Activated naive CD4-positive, alpha-beta T cell (primary cell): ENCODE results near the gene ATXN2.
"Not testable (repeated sequence)": the region's sequence is repeated elsewhere in the genome, so short reads cannot be mapped to it uniquely, and the experiment has no call there.

Experiments
- DNase-seq, 4 experiments: peaks; one replicate each; lab custom pipeline; 2025; lab: John Stamatoyannopoulos, UW

ATXN2 gene

DNA sequence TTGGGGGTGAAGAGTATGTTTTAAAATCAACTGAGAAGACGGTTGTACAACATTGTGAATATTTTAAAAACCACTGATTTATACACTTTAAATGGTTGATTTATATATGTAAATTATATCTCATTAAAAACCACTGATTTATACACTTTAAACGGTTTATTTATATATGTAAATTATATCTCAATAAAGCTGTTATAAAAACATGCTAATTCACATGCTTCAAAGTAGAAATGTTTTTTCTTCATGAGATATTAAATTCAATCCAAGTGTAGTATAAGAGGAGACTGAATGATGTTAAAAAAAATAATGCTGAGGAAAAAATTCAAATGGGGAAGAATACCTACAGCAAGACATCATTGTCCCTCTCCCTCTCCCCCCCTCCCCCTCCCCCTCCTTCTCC lies 92.9 kb downstream of the ATXN2 start:
- no peak for DNase-seq

DNA sequence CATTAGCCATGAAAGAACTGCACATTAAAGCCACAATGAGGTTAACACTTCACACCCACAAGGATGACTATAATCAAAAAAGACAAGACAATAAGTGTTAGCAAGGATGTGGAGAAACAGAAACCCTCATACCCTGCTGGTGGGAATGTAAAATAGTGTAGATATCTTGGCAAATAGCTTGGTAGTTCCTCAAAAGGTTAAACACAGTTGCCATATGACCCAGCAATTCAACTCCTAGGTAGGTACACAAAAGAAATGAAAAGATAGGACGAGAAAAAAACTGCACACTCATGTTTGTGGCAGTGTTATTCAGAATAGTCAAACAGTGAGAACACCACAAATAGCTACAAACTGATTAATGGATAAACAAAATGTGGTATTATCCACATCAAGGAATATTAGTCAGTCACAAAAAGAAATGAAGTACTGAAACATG lies 93.5 kb downstream of the ATXN2 start:
- DNase-seq: no peak

DNA sequence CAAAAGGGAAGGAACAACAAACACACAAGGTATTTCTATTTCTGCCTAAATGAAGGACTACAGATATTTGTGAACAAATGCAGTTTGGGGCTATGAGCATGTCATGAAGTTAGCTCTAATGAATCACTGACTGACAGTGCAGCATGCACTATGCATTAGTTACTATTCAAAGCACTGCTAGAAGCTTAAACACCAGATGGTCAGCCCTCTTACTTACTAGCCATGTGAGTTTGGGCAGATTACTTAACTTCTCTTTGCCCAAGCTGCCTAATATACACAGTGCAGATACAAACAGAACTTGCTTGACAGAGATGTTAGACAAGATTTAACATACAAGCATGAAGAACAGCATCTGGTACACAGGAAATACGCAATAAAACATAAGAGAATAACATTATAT lies 96.0 kb downstream of the ATXN2 start:
- no peak for DNase-seq

DNA sequence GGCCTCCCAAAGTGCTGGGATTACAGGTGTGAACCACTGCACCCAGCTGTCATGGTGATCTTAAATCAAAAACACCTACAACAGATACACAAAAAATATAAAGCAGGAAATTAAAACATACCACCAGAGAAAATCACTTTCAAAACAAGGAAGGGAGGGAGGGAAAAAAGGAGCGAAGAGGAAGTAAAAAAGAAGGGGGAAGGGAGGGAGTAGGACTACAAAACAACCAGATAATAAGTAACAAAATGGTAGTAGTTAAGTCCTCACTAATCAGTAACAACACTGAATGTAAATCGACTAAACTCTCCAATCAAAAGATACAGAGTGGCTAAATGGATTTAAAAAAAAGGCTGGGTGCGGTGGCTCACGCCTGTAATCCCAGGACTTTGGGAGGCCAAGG lies 104.4 kb downstream of the ATXN2 start:
- no peak for DNase-seq

DNA sequence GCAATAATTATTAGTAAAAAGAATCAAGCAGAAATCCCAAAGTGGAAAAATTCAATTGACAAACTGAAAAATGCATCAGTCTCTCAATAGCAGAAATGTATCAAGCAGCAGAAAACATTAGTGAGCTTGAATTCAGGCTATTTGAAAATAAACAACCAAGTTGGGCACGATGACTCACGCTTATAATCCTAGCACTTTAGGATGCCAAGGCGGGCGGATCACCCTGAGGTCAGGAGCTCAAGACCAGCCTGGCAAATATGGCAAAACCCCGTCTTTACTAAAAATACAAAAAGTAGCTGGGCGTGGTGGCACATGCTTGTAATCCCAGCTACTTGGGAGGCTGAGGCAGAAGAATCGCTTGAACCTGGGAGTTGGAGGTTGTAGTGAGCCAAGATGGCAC lies 106.1 kb downstream of the ATXN2 start:
- not testable (repeated sequence) for DNase-seq

DNA sequence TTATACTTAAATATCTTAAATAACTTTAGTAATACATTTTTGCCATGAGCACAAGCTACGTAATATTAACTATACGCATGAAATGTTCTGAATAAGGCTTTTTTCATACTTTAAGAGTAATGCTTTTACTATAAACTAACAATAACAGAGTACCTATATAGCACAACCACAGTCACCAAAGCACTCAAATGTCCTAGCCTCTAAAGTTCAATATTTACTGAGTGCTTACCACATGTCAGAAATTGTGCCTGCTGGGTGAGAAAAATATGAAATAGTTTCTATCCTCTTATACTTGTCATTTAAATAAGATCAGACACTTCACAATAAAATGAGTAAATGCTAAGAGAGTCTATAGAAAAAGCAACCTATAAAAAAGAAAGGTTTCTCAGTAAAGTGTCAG lies 110.3 kb downstream of the ATXN2 start:
- no peak for DNase-seq

DNA sequence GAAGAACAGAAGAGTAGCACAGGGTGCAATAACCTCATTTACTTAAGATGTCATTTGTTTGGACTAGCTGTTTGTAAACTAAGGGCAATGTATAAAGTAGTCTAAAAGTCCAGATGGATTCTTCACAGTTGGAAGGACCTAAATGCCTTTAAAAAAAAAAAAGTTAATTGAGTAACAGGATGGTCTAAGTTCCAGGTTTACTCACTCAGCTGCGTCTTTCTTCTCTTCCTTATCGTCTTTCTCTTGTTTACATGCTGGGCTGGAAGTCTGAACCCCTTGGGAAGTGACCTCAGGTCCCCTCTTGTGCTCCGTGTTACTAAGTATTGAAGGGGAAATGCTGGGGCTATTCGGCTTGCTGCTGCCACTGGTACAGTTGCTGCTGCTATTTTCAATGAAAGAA lies 110.8 kb downstream of the ATXN2 start:
- DNase-seq: no peak

DNA sequence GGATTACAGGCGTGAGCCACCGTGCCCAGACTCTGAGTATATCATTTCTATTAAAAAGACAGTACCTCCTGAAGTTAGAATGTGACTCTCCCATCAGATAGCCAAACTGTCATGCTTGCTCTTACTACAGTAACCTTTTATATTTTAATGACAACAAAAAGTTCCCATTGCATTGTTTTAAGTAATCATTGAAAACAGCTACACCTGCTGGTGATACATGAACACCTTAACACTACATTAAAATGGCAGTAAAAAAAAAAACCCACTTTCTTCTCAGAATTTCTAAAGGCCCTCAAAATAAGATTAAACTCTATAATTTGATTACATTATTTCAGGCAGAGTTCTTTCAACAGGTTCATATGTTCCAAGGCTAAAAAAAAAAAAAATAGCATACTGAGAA lies 116.7 kb downstream of the ATXN2 start:
- no peak for DNase-seq

DNA sequence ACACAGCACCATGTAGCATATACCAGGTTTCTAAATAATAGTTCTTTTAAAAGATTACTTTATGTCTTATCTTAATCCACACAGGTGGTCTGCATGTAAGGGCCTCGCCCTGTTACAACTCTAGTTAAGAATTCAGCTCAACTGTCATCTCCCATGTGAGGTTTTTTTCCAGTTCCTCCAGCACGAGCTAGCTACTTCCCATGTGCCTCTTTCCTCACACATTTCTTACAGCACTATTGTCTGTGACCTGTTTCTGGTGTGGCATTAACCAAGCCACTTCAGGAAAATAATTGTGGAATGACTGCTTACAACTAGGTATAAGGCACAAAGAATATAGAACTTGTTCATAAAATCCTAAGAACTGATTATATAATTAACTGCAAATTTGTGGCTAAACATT lies 127.9 kb downstream of the ATXN2 start:
- no peak for DNase-seq

DNA sequence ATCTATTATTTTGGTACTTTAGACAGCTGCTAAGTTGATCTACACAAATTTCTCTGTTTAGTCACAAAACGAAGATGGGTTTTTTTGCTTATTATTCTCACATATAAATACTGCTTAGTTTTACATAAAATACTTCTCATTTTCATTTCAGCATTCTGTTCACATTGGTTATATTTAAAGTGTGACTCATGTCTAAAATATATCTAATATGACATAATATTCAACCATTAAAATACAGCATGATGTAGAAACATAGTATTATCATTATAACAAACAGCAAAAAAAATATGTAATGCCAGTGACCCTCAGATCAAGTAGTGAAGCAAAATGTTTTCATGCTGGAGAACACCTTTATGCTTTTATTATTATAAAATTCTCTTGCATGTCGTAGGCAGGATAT lies 129.7 kb downstream of the ATXN2 start:
- DNase-seq: no peak

DNA sequence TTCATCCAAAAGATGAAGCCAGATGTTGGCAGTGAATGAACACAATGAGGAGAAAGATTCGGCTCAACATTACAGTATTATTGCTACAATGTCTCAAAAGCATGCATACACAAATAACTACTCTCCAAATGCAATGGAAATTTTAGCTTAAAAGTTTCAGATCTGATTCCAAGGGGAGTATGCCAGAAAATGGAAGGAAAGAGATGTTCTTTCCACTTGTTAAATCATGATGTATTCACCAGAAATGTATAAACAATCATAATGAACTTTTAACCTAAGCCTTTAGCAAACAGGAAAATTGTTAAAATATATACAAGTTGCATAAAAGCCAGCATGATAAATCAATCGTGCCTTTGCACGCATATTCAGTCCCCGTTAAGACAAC lies 131.3 kb downstream of the ATXN2 start:
- no peak for DNase-seq

DNA sequence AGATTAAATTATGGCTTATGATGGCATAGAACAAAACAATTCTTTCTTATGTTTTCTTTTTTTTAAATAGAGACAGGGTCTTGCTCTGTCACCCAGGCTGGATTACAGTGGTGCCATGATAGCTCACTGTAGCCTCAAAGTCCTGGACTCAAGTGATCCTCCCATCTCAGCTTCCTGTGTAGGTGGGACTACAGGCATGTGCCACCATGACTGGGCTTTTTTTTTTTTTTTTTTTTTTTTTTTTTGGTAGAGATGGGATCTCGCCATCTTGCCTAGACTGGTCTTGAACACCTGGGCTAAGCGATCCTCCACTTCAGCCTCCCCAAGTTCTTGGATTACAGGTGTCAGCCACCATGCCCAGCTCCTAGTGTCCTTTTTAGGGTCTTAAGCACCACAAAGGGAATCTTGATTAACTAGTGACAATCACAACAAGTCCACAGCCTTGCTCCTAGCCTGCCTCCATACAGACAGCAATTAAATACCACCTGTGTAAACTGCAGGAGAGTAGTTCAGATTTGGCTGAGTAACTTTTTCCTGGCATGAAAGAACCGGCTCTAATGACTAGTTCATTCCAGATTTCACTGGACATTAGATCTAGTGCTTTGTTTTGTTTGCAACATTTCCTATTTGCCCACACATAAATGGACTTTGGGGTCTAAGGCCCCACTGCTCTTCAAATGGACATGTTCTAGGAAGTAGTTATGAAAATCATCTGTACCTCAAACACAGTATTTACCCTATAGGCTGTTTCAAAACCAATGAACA lies 131.8 kb downstream of the ATXN2 start:
- DNase-seq: no peak

DNA sequence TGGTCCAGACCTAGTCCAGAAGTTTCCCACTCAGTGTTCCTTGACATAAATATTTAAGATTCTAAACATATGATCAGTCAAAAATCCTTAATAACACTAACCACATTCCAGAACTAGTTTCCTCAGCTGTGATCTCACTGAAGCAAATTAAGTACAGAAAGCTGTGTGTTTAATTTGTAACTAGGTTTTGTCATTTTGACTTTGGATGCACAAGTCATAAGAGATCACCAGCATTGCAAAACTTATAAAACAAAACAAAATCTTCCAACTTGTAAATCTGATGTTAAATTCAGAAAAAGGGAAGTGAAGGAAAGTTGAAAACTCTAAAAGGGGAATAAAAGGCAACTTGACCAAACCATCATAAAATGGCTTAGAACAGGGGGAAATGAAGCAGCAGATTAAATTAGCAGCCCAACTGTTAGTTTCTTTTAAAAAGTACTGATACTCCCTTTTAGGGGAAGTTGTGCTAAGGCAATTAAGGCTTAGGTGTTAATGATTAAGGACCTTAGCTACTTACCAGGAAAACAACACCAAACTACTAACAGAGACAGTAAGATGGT lies 136.8 kb downstream of the ATXN2 start:
- DNase-seq: no peak

DNA sequence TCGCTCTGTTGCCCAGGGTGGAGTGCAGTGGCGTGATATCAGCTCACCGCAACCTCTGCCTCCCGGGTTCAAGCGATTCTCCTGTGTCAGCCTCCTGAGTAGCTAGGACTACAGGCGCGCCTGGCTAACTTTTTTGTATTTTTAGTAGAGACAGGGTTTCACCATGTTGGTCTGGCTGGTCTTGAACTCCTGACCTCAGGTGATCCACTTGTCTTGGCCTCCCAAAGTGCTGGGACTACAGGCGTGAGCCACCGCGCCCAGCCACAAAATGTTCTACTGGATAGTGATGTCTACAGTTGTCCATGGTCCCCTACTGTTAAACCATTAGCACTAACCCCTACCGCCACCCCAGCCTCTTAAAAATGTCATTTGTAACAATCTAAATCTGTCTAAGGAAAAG lies 139.0 kb downstream of the ATXN2 start:
- DNase-seq: not testable (repeated sequence)

DNA sequence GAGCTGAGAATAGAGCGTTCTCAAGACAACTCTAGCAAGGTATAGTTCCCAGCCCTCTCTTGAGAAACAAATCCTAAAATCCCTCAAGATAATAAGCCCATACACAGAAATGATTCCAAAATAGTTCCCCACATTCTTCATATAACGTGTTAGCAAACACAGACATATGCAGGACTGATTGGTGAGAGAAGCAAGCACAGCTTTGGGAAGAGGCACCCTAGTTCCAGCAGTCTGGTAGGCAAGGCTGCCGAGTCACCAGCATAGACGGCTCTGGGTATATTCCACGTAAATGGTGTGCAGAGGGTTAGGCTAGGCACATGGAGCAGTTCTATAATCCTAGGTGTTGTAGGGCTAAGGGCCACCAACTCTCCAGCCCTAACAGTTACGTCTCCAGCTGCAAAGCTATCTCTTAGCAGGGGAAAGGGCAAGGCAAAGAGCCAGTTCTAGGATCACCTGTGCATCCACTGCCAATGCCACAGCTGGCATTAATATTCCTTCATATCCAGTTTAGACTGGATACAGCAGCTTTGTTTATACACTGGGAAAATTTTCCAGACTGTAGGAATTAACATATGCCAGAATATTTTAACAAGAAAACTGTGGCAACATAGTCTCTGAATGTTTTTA lies 140.5 kb downstream of the ATXN2 start:
- no peak for DNase-seq

DNA sequence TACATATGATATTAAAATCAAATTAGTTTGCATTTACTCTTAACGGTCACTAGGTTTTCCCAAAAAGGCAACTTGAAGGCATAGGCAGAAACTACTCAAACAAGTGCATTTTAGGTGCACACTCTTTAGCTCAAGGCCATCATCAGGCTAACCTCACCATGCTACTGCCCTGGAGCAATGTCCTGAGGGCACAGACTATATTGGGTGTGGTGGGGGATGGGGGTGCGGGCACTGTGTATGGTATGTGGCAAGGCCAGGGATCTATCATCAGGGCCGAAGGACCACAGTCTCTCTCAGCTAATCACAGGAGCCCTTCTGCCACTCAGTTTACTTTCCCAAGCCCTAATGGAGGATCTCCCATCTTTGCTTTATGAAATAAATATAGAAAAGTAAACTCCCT lies 141.5 kb downstream of the ATXN2 start:
- DNase-seq: no peak

DNA sequence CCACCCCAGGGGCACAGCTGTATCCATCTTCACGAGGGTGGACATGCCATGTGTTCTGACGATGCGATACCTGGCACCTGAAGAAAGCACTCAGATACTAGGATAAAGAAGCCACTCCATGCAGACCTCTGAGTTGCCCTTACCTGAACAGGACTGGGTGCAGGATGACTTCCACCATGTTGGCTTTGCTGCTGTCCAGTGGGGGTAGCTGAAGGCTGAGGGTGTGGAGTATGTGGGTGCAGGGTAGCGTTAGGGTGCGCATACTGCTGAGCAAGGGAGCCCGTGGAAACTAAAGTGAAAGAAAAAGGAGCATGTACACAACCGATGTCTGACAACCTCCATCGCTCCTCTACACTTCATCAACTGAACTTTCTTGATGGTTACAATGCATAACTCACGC lies 142.0 kb downstream of the ATXN2 start:
- DNase-seq: no peak

DNA sequence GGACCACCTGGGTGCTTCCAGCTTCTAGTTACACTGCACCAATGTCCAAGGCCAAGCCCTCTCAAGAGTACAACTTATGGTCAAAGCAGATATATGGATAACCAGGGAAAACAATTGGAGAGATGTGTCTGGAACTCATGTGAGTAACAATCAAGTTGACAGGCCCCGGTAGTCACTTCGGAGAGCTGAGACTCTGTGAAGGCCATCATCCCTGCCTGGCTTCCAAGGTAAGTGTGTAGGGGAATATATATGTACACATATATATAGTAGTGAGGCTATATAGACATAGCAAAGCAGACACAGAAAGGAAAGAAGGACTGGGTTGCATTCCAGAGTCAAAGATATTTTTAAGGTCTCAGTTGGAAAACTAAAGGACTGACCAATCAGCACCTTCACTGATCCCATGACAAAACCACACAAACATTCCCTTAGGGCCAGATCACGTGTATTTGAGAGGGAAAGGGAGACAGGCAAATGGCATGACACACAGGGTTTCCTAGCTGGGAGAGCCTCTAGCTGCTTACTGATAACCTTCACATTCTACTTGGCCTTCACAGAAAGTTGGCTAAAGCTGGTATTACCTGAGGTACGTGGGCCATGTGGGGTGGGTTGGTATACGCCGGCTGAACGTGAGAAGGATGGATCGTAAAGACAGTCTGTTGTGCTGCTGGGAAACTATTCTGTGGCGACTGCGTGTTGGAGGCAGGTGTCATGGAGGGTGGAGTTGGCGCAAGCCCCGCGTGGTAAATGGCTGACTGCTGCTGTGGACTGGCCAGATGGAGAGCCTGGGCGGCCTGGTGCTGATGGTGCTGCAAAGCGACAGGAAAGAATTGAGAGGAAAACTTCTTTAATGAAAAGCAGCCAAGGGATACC lies 143.4 kb downstream of the ATXN2 start:
- no peak for DNase-seq

DNA sequence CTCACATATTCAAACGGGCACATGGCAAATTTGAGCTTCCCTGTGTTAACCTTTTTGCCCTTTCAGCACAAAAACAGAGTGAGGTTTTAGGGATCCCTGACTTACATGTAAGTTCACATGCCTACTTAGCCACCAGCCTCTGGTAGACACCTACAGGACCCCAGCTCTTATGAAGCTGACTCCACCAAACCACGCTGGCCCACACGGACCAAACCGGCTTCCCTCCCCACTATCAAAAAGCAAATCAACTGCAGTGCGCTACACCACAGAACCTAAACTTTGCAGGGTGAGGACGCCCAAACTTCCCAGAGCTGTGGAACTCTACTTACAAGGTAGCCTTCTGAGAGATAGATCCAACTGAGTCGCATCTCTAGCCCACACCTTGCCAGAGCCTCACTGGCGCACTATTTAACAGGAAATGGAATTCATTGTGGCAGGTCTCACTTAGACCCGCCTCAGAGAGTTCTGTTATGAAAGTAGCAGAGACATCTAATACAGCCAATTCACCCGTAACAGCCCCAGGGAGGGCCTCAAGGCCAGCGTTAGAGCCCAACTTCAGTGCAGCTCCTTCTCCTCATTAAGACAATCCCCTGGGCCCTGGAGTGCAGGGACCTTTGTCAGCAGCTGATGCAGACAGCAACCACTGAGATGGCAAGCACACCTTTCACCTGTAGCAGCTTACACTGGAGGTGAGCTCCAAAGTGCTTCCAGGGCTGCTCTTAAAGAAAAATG lies 144.2 kb downstream of the ATXN2 start:
- no peak for DNase-seq

DNA sequence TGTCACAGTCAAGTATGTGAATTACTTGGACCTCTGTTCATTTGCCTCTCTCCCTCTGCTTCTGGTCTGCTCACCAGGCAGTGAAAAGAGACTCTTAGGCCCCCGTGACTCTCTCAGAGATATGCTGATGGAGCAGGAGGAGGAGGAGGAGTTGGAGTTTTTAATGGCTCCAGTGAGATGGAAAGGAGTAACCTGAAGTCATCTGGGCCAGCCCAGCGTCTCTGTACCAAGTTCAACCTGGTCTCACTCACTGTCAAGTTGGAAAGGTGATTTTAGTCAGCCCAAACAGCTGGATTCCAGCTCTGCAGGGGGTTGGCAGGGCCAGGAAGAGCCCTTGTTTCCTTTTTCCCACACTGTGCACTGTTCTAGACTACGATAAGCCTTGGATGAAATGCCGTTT lies 144.8 kb downstream of the ATXN2 start:
- no peak for DNase-seq

DNA sequence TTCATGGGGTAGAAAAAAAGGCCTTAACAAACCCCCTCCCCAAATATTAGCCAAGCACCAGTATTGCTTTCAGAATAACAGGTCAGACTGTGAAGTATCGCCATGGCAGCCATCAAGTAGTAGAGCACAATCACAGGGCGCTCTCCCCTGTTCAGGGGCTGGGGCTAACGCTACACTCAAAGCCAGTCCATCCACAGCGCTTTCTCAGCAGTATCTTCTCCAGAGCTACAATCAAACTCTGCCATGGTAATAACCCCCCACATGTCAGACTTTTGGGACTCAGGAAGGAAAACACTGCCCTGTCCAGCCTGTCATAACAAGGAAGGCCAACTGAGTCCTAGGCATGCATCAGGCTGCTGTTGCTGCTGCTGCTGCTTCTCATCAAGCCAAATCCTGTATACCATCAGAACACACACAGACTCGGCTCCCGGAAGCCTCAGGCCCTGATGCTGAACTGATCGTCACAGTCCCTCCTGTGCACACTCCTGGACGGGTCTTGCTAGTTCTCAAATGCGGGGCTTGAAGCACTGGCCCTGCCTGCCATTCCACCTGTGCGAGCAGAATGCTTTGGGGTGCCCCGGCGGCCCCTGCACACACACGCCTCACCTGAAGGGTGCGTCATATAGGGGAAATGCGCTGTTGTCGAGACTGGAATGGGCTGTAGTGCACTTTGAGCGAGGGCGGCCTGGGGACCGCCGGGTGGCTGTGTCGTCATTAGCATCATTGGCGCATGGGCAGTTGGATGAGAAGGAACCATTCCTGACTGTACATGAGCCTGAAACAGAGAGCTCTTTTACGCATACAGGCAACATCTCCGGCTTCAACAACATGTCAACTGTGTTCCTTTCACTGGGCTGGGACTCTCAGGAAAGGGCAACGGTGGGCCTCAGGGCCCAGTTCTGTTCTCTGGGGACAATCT lies 145.8 kb downstream of the ATXN2 start:
- DNase-seq: no peak
